GM12878 (cell line): Measurements from ENCODE around the gene PTPN14. TPM values are rescaled to one million over a fixed set of nuclear protein-coding genes. Genes with fewer than 3 reads are reported as not detected.

Experiments
- ATAC-seq: fragments of 200-7000 bp; cut with Tn5 transposase; 3 replicates; pipeline ENCODE4 v1.9.1; 2020; ENCODE audit warnings: mild to moderate bottlenecking, moderate library complexity
- BruUV-seq: library from RNA; stranded (reverse); fragments of 400-500 nt; replicated peaks from 2 replicates; lab custom pipeline; 2021; lab: Mats Ljungman, UMichigan
- CTCF ChIA-PET: fragments of 300-600 bp; sonication (Branson Sonifier 250); formaldehyde crosslinking; extraction: SDS; loops from one replicate; lab custom pipeline; 2021; ENCODE audit warnings: inconsistent platforms; lab: Yijun Ruan, JAX
- POLR2A ChIA-PET: fragments of 350-600 bp; formaldehyde crosslinking; extraction: SDS; loops from one replicate; lab custom pipeline; 2021; ENCODE audit warnings: inconsistent platforms; lab: Charles Lee
- RAD21 ChIA-PET: fragments of 300-600 bp; sonication (Branson Sonifier 250); formaldehyde crosslinking; loops from one replicate; lab custom pipeline; 2023; ENCODE audit warnings: antibody characterized with exemption; ENCODE audit not compliant: unreplicated experiment; lab: Charles Lee
- SMC1A ChIA-PET: fragments of 300-600 bp; sonication (Branson Sonifier 250); formaldehyde crosslinking; loops from one replicate; lab custom pipeline; 2023; ENCODE audit not compliant: unreplicated experiment, uncharacterized antibody; lab: Charles Lee
- DNase-seq: peaks from one replicate; pipeline ENCODE4 v3.0.0-alpha.2; 2011; ENCODE audit warnings: low read depth, low spot score
- FAIRE-seq: peaks from 3 replicates; lab custom pipeline; 2011; peaks lifted over from hg19 to GRCh38; lab: Jason Lieb, UNC
- H2AFZ ChIP-seq: 2 replicates; pipeline ENCODE4 v1.6.0; 2011; ENCODE audit warnings: low read depth, low read length, control low read depth; ENCODE audit not compliant: control insufficient read depth
- H3K27ac ChIP-seq: 2 replicates; pipeline ENCODE4 v1.5.1; 2011; ENCODE audit warnings: control low read depth; ENCODE audit not compliant: control insufficient read depth, insufficient read depth
- H3K27me3 ChIP-seq, 2 experiments: replicated peaks in 1 of 2; 2 replicates each; pipeline versions ENCODE4 v1.6.0 to v1.6.1; 2011; ENCODE audit warnings: low read length in 1 of 2; ENCODE audit not compliant: control insufficient read depth in 2 of 2, insufficient read depth in 2 of 2
- H3K36me3 ChIP-seq, 2 experiments: 2 replicates each; pipeline ENCODE4 v1.5.1; 2011; ENCODE audit warnings: low read length in 1 of 2; ENCODE audit not compliant: control insufficient read depth in 2 of 2, insufficient read depth in 2 of 2
- H3K4me1 ChIP-seq: 2 replicates; pipeline ENCODE4 v1.6.1; 2011; ENCODE audit warnings: mild to moderate bottlenecking, low read length, moderate library complexity, mixed read lengths; ENCODE audit not compliant: control insufficient read depth, insufficient read depth
- H3K4me2 ChIP-seq: 2 replicates; pipeline ENCODE4 v1.6.0; 2011; ENCODE audit warnings: control low read depth; ENCODE audit not compliant: control insufficient read depth, insufficient read depth
- H3K4me3 ChIP-seq: fragments of 200-600 bp; sonication (generic); 2 replicates; pipeline ENCODE4 v1.5.1; 2016
- H3K79me2 ChIP-seq: 2 replicates; pipeline ENCODE4 v1.6.0; 2011; ENCODE audit warnings: low read length; ENCODE audit not compliant: control insufficient read depth, insufficient read depth
- H3K9ac ChIP-seq: 2 replicates; pipeline ENCODE4 v1.8.0; 2011; ENCODE audit warnings: low read length, control low read depth, mixed read lengths; ENCODE audit not compliant: control insufficient read depth, insufficient read depth
- H3K9me3 ChIP-seq: replicated peaks from 3 replicates; pipeline ENCODE4 v1.5.1; 2011; ENCODE audit warnings: mild to moderate bottlenecking, low read length; ENCODE audit not compliant: control insufficient read depth, insufficient read depth
- H4K20me1 ChIP-seq: 2 replicates; pipeline ENCODE4 v1.6.0; 2011; ENCODE audit not compliant: control insufficient read depth, insufficient read depth
- CBFB ChIP-seq: IDR thresholded peaks from 2 replicates; pipeline ENCODE4 v1.6.1; 2016; ENCODE audit warnings: antibody characterized with exemption, low read depth
- CTCF ChIP-seq, 3 experiments: IDR thresholded peaks in 2 of 3; conservative IDR thresholded peaks in 1 of 3; 2 replicates each; pipeline ENCODE4 v1.5.1; 2011; ENCODE audit warnings: low read depth in 3 of 3, low read length in 3 of 3, mild to moderate bottlenecking in 3 of 3, control low read depth in 2 of 3, moderate library complexity in 2 of 3, inconsistent platforms in 1 of 3, mixed read lengths in 1 of 3; ENCODE audit not compliant: control insufficient read depth in 2 of 3, insufficient read depth in 1 of 3; ENCODE audit errors: extremely low read depth in 1 of 3
- MLLT1 ChIP-seq: fragments of 450-650 bp; IDR thresholded peaks from 2 replicates; pipeline ENCODE4 v1.6.1; 2016; ENCODE audit warnings: mild to moderate bottlenecking
- PAX5 ChIP-seq: IDR thresholded peaks from 2 replicates; pipeline ENCODE4 v1.6.1; 2011; ENCODE audit warnings: low read depth, low read length, borderline replicate concordance
- RELA ChIP-seq: fragments of 450-650 bp; IDR thresholded peaks from 2 replicates; pipeline ENCODE4 v1.8.0; 2014; ENCODE audit warnings: borderline replicate concordance; ENCODE audit not compliant: partially characterized antibody
- USF2 ChIP-seq: IDR thresholded peaks from 2 replicates; pipeline ENCODE4 v1.6.1; 2011; ENCODE audit warnings: low read depth, low read length, improper control_type of control experiment, borderline replicate concordance
- ZNF622 ChIP-seq: fragments of 450-650 bp; IDR thresholded peaks from 2 replicates; pipeline ENCODE4 v1.6.1; 2017; ENCODE audit warnings: mild to moderate bottlenecking, inconsistent platforms
- ZNF687 ChIP-seq: fragments of 450-650 bp; IDR thresholded peaks from 2 replicates; pipeline ENCODE4 v1.6.1; 2017; ENCODE audit warnings: mild to moderate bottlenecking, moderate library complexity
- WGBS: methylation state at CpG from one replicate; pipeline ENCODE4 v1.1.6; 2016; ENCODE audit warnings: low lambda C conversion rate; ENCODE audit not compliant: insufficient replicate concordance, insufficient coverage; ENCODE audit errors: missing lambda C conversion rate; 5-methylcytosine and 5-hydroxymethylcytosine counted together
- in situ Hi-C: fragments of 300-500 bp; cut with MboI; formaldehyde crosslinking; loops from 9 replicates; pipeline ENCODE4 v1.14.3; 2018; ENCODE audit warnings: mixed read lengths
- intact Hi-C: fragments of 100-400 bp; cut with micrococcal nuclease; formaldehyde crosslinking; loops from one replicate; pipeline ENCODE4 v1.14.2; 2022; ENCODE audit not compliant: unreplicated experiment
- polyA plus RNA-seq, 11 experiments: library from polyadenylated mRNA; depleted of rRNA in 4 of 11; unstranded in 6 of 11; stranded (reverse) in 5 of 11; fragments of >200 nt; fragmentation: Nextera tagmentation in 4 of 11; fragmentation: Illumina TruSeq in 1 of 11; extraction: Ambion mirVana in 4 of 11; extraction: Trizol in 1 of 11; gene quantifications; 1 replicate in 1 of 11; 2 replicates in 10 of 11; pipeline versions ENCODE4 v1.2.1 to v1.2.3, GENCODE V29; 2011 to 2016; ENCODE audit warnings: inconsistent platforms in 2 of 11, missing spikeins in 2 of 11, low read depth in 1 of 11
- total RNA-seq, 4 experiments: library from RNA; depleted of rRNA in 3 of 4; stranded (reverse); fragments of >200 nt in 3 of 4; fragmentation: Illumina TruSeq in 1 of 4; extraction: Trizol in 1 of 4; gene quantifications; 2 replicates each; pipeline versions ENCODE4 v1.2.1 to v1.2.3, GENCODE V29; 2013 to 2021

The PTPN14 gene
- total and polyA plus RNA-seq, 10 of the 15 experiments (the other 5 are each of a cell fraction or from before 2014, with no cell fraction given): 0.05 to 5.1 (median 0.44) TPM

- ChIA-PET CTCF (interaction anchor here (0.8 to 4.0 kb wide), 3 partner anchors 29 to 224 kb away, joined by 3 to 15 read pairs (median 4); no protein-coding TSS in a partner anchor), SMC1A (interaction anchor here (1.2 to 1.5 kb wide), 2 partner anchors 26 to 97 kb away, joined by 3 read pairs; no protein-coding TSS in a partner anchor), RAD21 (no interaction called here), POLR2A (interaction anchor here (1.2 kb wide), 1 partner anchor 53 kb away, joined by 3 read pairs; no protein-coding TSS in a partner anchor)
- DNase-seq: no peak
- no peaks in the 10 kb centered on the region; the same call in 2 of the 3 replicates for H3K9me3 ChIP-seq
- H3K36me3 ChIP-seq: no peaks in the 10 kb centered on the region
- no peak overlapping the region for H3K9ac ChIP-seq
- FAIRE-seq: no peak
- ATAC-seq: no peak
- H3K4me3 ChIP-seq: no peak overlapping the region
- WGBS: 0% methylated on average over 1 of the region's 1 CpG
- H3K4me1 ChIP-seq: no peaks in the 10 kb centered on the region
- H3K79me2 ChIP-seq: no peaks in the 10 kb centered on the region
- no peak overlapping the region for H3K4me2 ChIP-seq
- H3K27me3 ChIP-seq: no peaks in the 10 kb centered on the region; a peak in 1 of 4 replicates
- H2AFZ ChIP-seq: no peak overlapping the region
- BruUV-seq: no TSS peak
- no peak for TF ChIP-seq MLLT1
- no peak for TF ChIP-seq CTCF (IDR thresholded peaks at IDR 0.05 in 2 of 3, conservative IDR thresholded peaks at IDR 0.05 in 1 of 3; ENCODE audit: control insufficient read depth in 2 of 3, extremely low read depth in 1 of 3, insufficient read depth in 1 of 3, low read depth in 3 of 3, low read length in 3 of 3)
- no peak for TF ChIP-seq RELA
- no peak for TF ChIP-seq USF2
- TF ChIP-seq CBFB: no peak
- TF ChIP-seq PAX5: no peak
- TF ChIP-seq ZNF622: no peak
- no peak for TF ChIP-seq ZNF687
- intact Hi-C loops (no loop called here), in situ Hi-C loops (no loop called here)
- no peak overlapping the region for H3K27ac ChIP-seq
- H4K20me1 ChIP-seq: no peaks in the 10 kb centered on the region
Observed at GRCh38 chr1:214361636-214362035, 189.8 kb downstream of the PTPN14 start.
